Brain pericyte (primary cell): ENCODE results near the gene KDM5B.
"Not testable (repeated sequence)": the region's sequence is repeated elsewhere in the genome, so short reads cannot be mapped to it uniquely, and the experiment has no call there.

ENCODE experiments used
- DNase-seq: peaks from one replicate; pipeline ENCODE4 v3.0.0-alpha.2; 2012; ENCODE audit warnings: low read depth, low spot score

Gene KDM5B

GRCh38 chr1:202791077-202791747 lies 17.0 kb downstream of the KDM5B start:
- DNase-seq: no peak

- no peak for DNase-seq
These were observed 19.4 kb downstream of the KDM5B start for GRCh38 chr1:202788800-202789199.

GRCh38 chr1:202786804-202787203 lies 21.4 kb downstream of the KDM5B start:
- DNase-seq: no peak

GRCh38 chr1:202781180-202781579 lies 27.0 kb downstream of the KDM5B start:
- no peak for DNase-seq

GRCh38 chr1:202770135-202770534 lies 38.1 kb downstream of the KDM5B start:
- DNase-seq: no peak

GRCh38 chr1:202765721-202766120 lies 42.5 kb downstream of the KDM5B start:
- no peak for DNase-seq

- no peak for DNase-seq
These were observed 46.2 kb downstream of the KDM5B start for GRCh38 chr1:202762019-202762418.

- no peak for DNase-seq
These were observed 47.6 kb downstream of the KDM5B start for GRCh38 chr1:202760589-202760988.

GRCh38 chr1:202756391-202756790 lies 51.8 kb downstream of the KDM5B start:
- no peak for DNase-seq

GRCh38 chr1:202754293-202754692 lies 53.9 kb downstream of the KDM5B start:
- no peak for DNase-seq

GRCh38 chr1:202752774-202753173 lies 55.4 kb downstream of the KDM5B start:
- DNase-seq: no peak

- no peak for DNase-seq
These were observed 57.5 kb downstream of the KDM5B start for GRCh38 chr1:202750761-202751160.

GRCh38 chr1:202750024-202750423 lies 58.2 kb downstream of the KDM5B start:
- DNase-seq: no peak

GRCh38 chr1:202745323-202745888 lies 62.8 kb downstream of the KDM5B start:
- DNase-seq: no peak

- not testable (repeated sequence) for DNase-seq
These were observed 63.5 kb downstream of the KDM5B start for GRCh38 chr1:202744770-202745169.

GRCh38 chr1:202742496-202742895 lies 65.7 kb downstream of the KDM5B start:
- no peak for DNase-seq

- no peak for DNase-seq
These were observed 75.0 kb downstream of the KDM5B start for GRCh38 chr1:202733251-202733650.

- no peak for DNase-seq
These were observed 79.3 kb downstream of the KDM5B start for GRCh38 chr1:202728951-202729350.

- no peak for DNase-seq
These were observed 82.7 kb downstream of the KDM5B start for GRCh38 chr1:202725526-202725925.

GRCh38 chr1:202723708-202724107 lies 84.5 kb downstream of the KDM5B start:
- DNase-seq: no peak

GRCh38 chr1:202723046-202723445 lies 85.2 kb downstream of the KDM5B start:
- not testable (repeated sequence) for DNase-seq

- no peak for DNase-seq
These were observed 91.6 kb downstream of the KDM5B start for GRCh38 chr1:202716654-202717053.

- not testable (repeated sequence) for DNase-seq
These were observed 94.0 kb downstream of the KDM5B start for GRCh38 chr1:202714202-202714601.

- DNase-seq: no peak
These were observed 95.1 kb downstream of the KDM5B start for GRCh38 chr1:202713110-202713509.
